ENCODE results near the gene TEX13D.

Gene TEX13D

DNA sequence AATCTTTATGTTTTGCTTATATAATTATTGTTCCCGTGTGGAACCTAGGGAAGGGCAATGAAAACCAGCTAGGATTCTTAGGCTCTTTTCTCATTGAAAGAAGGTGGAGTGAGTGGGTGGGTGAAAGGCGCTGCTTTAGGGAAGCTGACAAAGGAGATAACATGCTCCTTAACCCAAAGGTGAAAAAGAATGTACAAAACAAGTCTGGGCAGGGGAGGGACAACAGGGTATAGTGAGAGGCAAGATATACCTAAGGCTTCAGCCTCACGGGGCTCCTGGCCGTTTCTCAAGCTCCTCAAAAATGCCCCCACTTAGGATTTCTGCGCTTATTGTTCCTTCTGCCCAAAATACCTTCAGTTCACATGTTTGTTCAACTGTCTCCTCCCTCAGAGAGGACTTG, 15.7 kb downstream of the TEX13D start:
- DNase-seq (ENCODE audit: low read depth): no peak

DNA sequence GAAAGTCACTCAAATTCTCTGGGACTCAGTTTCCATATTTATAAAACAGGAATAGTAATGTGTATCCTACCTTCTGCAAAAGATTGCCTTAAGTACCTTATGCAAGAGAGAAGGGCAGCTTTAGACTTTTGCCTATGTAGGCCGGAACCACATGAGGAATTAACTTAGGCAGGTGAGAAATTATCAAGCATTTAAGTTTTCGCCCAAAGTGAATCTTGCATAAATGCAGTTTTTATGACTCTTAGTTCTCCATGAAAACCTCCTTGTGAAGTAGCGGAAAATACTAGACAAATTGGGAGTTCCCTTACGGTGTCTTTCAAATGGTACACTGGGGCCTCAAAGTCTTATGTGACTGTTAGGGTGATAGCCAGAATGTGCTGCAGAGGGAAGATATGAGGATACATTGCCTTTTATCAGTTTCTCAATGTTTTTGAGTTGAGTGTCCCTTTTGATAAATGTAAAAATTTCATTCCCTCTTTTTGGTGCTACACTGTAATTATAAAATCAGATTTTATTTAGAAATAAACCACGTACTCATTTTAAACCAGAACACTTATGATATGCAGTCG, 16.5 kb downstream of the TEX13D start:
- no peak for DNase-seq (ENCODE audit: low read depth)

DNA sequence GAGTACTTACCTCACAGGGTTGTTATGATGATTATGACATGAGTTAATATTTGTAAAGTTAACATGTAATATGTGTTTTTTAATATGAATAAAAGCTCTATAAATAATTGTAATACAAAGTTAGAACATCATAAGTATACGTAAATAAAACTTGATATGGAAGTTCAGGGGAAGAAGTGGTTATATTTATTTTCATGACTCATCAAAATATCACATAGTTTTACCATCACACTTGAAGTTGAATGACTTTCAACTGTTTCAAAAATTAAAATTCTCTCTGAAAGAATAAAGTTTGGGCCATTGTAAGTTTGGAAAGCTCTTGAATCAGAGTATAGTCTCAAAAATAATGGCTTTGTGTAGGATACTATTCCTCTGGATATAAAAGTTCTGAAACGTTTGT, 22.2 kb downstream of the TEX13D start:
- DNase-seq (ENCODE audit: low read depth): no peak

DNA sequence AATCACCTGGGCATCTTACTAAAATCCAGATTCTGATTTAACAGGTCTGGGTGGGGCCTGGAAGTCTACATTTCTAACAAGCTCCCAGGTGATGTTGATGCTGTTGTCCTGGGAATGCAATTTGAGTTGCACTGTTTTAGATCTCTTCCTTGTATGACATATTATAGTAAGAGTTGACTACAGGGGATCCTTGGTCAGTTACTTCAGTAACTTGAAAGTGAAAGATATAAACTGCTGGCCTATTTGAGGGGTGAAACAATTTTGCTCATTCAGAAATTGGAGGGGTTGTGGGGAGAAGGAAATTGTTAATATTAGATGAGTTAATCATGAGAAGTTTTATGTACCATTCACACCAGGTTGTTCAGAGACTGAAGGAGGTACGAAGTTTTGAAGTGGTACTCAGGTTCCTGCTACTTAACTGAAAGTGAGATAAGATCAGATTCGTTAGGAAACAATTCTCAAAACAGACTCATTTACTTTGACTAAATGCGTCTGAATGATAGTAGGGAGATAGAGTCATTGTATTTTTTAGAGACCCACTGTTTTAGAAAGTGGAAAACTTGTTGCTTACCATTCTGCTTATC, 26.4 kb downstream of the TEX13D start:
- no peak for DNase-seq (ENCODE audit: low read depth)

DNA sequence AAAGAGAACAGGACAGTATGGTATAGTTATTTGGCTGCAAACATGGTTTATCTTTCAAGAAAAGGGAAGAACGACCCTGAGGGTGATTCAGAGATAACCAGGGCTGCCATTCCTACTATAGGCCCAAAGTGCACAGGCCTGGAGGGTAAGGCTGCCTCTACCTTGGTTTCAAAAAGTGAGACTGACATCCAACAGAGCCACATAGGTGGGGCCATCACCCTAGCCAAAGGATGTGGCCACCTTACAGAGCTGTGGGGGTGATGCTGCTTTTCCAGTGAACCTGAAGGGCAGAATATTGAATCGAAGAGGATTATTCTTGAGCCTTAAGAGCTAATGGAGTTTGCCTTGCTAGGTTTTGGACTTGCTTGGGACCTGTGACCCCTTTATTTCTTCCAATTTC, 29.6 kb downstream of the TEX13D start:
- DNase-seq (ENCODE audit: low read depth): no peak

DNA sequence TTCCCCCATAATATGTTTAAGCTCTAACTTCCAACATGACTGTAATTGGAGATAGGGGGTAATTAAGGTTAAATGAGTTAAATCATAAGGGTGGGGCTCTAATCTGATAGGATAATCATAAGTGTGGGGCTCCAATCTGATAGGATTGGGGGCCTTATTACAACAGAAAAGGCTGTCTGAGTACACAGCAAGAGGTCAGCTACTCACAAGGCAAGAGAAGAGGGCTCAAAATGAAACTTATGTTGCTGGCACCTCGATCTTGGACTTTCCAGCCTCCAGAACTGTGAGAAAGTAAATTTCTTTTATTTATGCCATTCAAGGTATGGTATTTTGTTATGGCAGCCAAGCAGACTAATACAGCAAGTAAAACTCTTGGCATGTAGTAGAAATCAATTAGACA, 30.3 kb downstream of the TEX13D start:
- no peak for DNase-seq (ENCODE audit: low read depth)

DNA sequence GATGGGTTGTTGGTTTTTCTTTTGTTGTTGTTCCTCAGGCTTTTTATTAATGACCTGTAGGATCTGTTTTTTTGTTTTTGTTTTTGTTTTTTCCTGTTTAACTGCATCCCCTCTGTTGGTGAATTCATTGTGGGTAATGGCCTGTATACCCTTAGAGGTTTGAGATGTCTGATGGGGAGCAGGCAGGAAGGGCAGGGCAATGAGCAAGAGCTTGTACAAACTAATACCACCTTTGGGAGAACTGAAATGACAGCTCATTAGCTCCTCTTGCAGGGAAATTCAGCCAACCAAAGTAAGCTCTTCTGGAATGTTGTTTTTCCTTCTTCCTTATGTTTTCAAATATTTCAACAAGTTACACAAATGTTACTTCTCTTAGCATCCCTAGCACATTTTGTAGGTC, 37.3 kb downstream of the TEX13D start:
- DNase-seq (ENCODE audit: low read depth): no peak

DNA sequence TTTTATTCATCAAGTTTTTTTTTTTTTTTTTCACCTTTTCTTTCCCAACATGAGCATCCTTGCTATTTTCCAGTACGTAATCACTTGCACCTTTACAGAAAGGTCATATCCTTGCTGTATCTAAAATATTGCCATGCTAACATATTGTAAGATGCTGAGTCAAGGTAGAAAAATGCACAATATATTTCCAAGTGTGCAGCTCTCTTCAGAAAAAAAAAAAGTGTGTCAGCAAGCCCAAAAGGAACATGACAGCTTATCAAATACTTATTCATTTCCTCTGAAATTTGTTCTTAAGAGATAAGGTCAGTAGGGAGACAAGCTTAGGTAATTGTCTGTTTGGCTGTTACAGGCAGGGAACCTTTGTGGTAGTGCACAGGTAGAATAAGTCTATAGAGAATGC, 40.9 kb downstream of the TEX13D start:
- DNase-seq (ENCODE audit: low read depth): peak; percentile 16

DNA sequence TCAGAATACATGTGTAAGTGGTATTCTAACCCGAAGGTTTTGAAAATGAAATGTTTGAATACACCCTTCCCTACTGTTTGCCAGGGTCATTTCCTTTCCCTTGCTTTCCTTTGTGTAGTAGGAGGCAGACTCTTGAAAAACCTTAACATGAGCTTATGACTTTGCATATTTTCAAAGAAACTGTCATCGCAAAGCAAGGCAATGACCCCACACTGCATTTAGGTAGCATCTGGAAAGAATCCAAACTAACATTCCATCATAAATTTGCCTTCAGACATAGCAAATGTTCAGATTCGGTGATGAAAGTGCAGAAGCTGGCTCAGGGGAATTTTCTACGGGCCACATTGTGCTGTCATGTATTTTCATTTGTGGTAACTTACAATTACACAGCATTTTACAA, 46.2 kb downstream of the TEX13D start:
- no peak for DNase-seq (ENCODE audit: low read depth)

DNA sequence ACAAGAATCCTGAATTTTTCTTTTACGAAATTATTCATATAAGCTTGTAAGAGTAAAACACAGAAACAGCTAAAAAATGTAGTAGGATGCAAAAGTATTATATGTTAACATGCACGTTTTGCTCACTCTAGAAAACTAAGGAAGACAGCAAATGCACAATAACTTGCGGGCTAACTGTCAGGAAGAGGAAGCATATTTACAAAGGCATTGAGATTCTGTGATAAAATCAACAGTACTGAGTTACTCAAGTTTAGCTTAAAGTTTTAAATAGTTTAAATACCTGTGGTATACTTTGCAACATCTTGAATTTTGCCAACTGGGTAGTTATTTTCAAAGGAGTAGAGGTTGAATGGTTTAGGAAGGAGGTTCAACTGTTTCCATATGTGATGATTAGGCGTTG, 50.9 kb downstream of the TEX13D start:
- no peak for DNase-seq (ENCODE audit: low read depth)

DNA sequence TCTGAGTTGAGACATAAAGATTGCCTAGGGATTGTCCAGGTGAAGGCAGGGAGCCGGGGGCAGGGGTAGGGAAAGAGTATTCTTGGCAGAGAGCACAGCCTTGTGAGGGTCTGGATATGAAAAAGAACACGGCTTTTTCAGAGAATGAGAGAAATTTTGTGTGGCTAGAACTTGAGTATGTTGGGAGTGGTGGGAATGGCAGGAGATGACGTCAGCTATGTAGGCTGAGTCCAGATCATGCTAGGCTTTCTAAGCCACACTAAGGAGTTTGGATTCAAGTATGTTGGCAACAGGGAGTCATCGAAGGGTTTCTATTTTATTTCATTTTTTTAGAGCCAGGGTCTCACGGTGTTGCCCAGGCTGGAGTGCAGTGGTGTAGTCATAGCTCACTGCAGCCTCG, 53.9 kb downstream of the TEX13D start:
- DNase-seq (ENCODE audit: low read depth): no peak

Measured in HS-5 (cell line).